Measurements from ENCODE around the gene ZNF689.

GRCh38 chr16:30621765-30622164 lies 11.6 kb upstream of the ZNF689 start:
- TF ChIP-seq, protein P1, sequence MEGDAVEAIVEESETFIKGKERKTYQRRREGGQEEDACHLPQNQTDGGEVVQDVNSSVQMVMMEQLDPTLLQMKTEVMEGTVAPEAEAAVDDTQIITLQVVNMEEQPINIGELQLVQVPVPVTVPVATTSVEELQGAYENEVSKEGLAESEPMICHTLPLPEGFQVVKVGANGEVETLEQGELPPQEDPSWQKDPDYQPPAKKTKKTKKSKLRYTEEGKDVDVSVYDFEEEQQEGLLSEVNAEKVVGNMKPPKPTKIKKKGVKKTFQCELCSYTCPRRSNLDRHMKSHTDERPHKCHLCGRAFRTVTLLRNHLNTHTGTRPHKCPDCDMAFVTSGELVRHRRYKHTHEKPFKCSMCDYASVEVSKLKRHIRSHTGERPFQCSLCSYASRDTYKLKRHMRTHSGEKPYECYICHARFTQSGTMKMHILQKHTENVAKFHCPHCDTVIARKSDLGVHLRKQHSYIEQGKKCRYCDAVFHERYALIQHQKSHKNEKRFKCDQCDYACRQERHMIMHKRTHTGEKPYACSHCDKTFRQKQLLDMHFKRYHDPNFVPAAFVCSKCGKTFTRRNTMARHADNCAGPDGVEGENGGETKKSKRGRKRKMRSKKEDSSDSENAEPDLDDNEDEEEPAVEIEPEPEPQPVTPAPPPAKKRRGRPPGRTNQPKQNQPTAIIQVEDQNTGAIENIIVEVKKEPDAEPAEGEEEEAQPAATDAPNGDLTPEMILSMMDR (conservative IDR thresholded peaks at IDR 0.05 in 1 of 2, IDR thresholded peaks at IDR 0.05 in 1 of 2; ENCODE audit: low read depth in 1 of 2, low read length in 2 of 2), result no peak
- no peak for TF ChIP-seq EZH2 (IDR thresholded peaks at IDR 0.05; ENCODE audit: low read length, missing control alignments)

All from fibroblast of lung (primary cell).